ENCODE results near the gene ABCC8. TPM values are rescaled to one million over a fixed set of nuclear protein-coding genes. Genes with fewer than 3 reads are reported as not detected.

The ABCC8 gene
- polyA plus RNA-seq, 3 donors, result not detected

DNA sequence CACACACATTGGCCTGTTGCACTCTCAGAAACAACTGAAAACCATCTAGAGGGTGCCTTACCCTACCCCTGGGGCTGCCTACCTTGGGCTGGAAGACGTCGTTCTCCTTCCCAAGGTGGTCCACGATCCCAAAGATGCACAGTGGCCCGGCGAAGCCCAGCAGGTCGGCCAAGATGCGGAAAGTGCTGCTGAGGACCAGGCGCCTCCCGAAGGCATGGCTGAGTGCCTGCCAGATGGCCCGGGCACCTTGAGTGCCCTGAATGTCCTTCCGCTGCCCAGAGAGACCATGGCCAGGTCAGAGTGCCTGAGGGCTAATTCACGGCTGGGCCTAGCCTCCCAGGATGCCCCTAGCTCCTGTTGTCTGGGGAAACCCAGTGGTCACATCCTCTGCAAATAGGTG, 16.2 kb downstream of the ABCC8 start:
- peaks cover 6% of the 10 kb centered on the region for H3K4me1 Mint-ChIP-seq
- TF ChIP-seq, protein P1, sequence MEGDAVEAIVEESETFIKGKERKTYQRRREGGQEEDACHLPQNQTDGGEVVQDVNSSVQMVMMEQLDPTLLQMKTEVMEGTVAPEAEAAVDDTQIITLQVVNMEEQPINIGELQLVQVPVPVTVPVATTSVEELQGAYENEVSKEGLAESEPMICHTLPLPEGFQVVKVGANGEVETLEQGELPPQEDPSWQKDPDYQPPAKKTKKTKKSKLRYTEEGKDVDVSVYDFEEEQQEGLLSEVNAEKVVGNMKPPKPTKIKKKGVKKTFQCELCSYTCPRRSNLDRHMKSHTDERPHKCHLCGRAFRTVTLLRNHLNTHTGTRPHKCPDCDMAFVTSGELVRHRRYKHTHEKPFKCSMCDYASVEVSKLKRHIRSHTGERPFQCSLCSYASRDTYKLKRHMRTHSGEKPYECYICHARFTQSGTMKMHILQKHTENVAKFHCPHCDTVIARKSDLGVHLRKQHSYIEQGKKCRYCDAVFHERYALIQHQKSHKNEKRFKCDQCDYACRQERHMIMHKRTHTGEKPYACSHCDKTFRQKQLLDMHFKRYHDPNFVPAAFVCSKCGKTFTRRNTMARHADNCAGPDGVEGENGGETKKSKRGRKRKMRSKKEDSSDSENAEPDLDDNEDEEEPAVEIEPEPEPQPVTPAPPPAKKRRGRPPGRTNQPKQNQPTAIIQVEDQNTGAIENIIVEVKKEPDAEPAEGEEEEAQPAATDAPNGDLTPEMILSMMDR (IDR thresholded peaks at IDR 0.05), result no peak
- Histone ChIP-seq H3K4me2 (replicated peaks; ENCODE audit: extremely low read depth, low read length, poor library complexity, severe bottlenecking) (no peak overlapping the region), H3K79me2 (ENCODE audit: insufficient read depth, low read length) (no peaks in the 10 kb centered on the region), H3K27ac (ENCODE audit: low read depth in 1 of 2, low read length in 2 of 2) (no peak overlapping the region), H4K20me1 (ENCODE audit: insufficient read depth, low read length) (no peaks in the 10 kb centered on the region), H3K27me3 (ENCODE audit: control insufficient read depth in 2 of 2, insufficient read depth in 2 of 2, low read length in 2 of 2) (no peaks in the 10 kb centered on the region), H3K4me1 (ENCODE audit: control insufficient read depth in 1 of 2, insufficient read depth in 2 of 2, low read length in 2 of 2) (no peaks in the 10 kb centered on the region), H3K4me3 (replicated peaks in 1 of 3; ENCODE audit: low read depth in 2 of 3, low read length in 3 of 3) (no peak overlapping the region), H3K9me3 (replicated peaks in 1 of 2; ENCODE audit: control insufficient read depth in 1 of 2, insufficient read depth in 1 of 2, low read length in 2 of 2) (no peaks in the 10 kb centered on the region), H3K9ac (ENCODE audit: insufficient read depth, low read length, poor library complexity, severe bottlenecking) (no peak overlapping the region), H3K36me3 (replicated peaks in 1 of 2; ENCODE audit: control insufficient read depth in 1 of 2, insufficient read depth in 2 of 2, low read length in 2 of 2) (no peaks in the 10 kb centered on the region), H2AFZ (ENCODE audit: insufficient read depth, low read depth, low read length, poor library complexity, severe bottlenecking) (no peak overlapping the region)
- H3K27me3 Mint-ChIP-seq (ENCODE audit: low read depth in 3 of 3), result peaks cover 0 to 3% (median 3%) of the 10 kb centered on the region in 3 donors
- H3K9me3 Mint-ChIP-seq, result no peaks in the 10 kb centered on the region
- intact Hi-C loops (cut with micrococcal nuclease), result no loop called here
- WGBS (ENCODE audit: insufficient coverage), result 98% methylated on average over 12 of the region's 12 CpGs
- H3K4me3 Mint-ChIP-seq, result no peak overlapping the region
- no peak for DNase-seq
- H3K36me3 Mint-ChIP-seq, result no peaks in the 10 kb centered on the region
- no peak overlapping the region for H3K27ac Mint-ChIP-seq

DNA sequence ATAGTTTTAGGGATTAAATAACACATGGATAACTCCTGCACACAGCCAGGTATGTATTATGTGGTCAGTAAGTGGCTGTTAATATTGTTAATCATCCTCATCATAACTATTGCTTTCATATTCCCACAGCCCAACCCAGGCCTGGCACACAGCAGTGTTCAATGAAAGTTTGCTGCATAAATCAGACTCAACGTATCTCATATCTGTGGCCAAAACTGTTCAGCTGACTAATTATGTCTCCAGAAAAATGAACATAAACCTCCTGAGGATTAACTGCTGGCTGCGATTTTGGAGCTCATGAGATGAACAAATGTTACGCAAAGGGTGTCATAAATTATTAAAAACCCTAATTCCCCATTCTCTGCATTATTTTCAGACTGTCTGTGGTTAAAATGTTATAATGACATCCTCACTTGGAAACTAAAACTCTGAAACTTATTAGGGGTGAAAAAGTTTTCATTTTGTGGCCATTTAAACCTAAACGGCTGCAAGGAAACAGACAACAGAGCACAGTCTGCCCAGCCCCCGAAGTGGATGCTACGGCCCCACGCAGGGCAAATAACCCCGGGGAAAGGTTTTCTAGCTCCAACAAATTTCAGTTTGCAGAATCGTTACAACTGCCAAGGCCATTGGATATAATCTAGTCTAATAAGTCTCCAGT, 17.3 kb downstream of the ABCC8 start:
- TF ChIP-seq, protein P1 (IDR thresholded peaks at IDR 0.05), result no peak
- no peak overlapping the region for H2AFZ ChIP-seq (ENCODE audit: insufficient read depth, low read depth, low read length, poor library complexity, severe bottlenecking)
- no peaks in the 10 kb centered on the region for H3K27me3 ChIP-seq (ENCODE audit: control insufficient read depth in 2 of 2, insufficient read depth in 2 of 2, low read length in 2 of 2)
- Mint-ChIP-seq H3K36me3 (no peaks in the 10 kb centered on the region), H3K9me3 (no peaks in the 10 kb centered on the region), H3K4me3 (no peak overlapping the region), H3K27me3 (ENCODE audit: low read depth in 3 of 3) (peaks cover 0 to 3% (median 3%) of the 10 kb centered on the region in 3 donors), H3K27ac (no peak overlapping the region), H3K4me1 (peaks cover 6% of the 10 kb centered on the region)
- 70% methylated on average over 5 of the region's 9 CpGs for WGBS (ENCODE audit: insufficient coverage)
- DNase-seq, result no peak
- H3K9ac ChIP-seq (ENCODE audit: insufficient read depth, low read length, poor library complexity, severe bottlenecking), result no peak overlapping the region
- no peak overlapping the region for H3K27ac ChIP-seq (ENCODE audit: low read depth in 1 of 2, low read length in 2 of 2)
- no peaks in the 10 kb centered on the region for H3K9me3 ChIP-seq (replicated peaks in 1 of 2; ENCODE audit: control insufficient read depth in 1 of 2, insufficient read depth in 1 of 2, low read length in 2 of 2)
- H3K4me3 ChIP-seq (replicated peaks in 1 of 3; ENCODE audit: low read depth in 2 of 3, low read length in 3 of 3), result no peak overlapping the region
- H4K20me1 ChIP-seq (ENCODE audit: insufficient read depth, low read length), result no peaks in the 10 kb centered on the region
- no peaks in the 10 kb centered on the region for H3K36me3 ChIP-seq (replicated peaks in 1 of 2; ENCODE audit: control insufficient read depth in 1 of 2, insufficient read depth in 2 of 2, low read length in 2 of 2)
- H3K4me2 ChIP-seq (replicated peaks; ENCODE audit: extremely low read depth, low read length, poor library complexity, severe bottlenecking), result no peak overlapping the region
- H3K79me2 ChIP-seq (ENCODE audit: insufficient read depth, low read length), result no peaks in the 10 kb centered on the region
- intact Hi-C loops (cut with micrococcal nuclease), result no loop called here
- no peaks in the 10 kb centered on the region for H3K4me1 ChIP-seq (ENCODE audit: control insufficient read depth in 1 of 2, insufficient read depth in 2 of 2, low read length in 2 of 2)

All from CD14-positive monocyte (primary cell).